Activated T-helper 17 cell treated with anti-CD3 and anti-CD28 coated beads, Interleukin-2, amount 50 U/mL, for 72 hours (primary cell): ENCODE data around the gene PPP1R12C. TPM values are rescaled to one million over a fixed set of nuclear protein-coding genes. Genes with fewer than 3 reads are reported as not detected.
"Not testable (repeated sequence)": the region's sequence is repeated elsewhere in the genome, so short reads cannot be mapped to it uniquely, and the experiment has no call there.

Source experiments
- ATAC-seq: fragments of 150-1000 bp; cut with Tn5 transposase; replicated peaks from 2 replicates; pipeline ENCODE4 v1.10.0; 2021; ENCODE audit warnings: mild to moderate bottlenecking, moderate library complexity
- H3K27ac Mint-ChIP-seq: one replicate; pipeline ENCODE4 v1.8.0; 2022; ENCODE audit warnings: mixed read lengths
- H3K27me3 Mint-ChIP-seq: one replicate; pipeline ENCODE4 v1.8.0; 2022; ENCODE audit warnings: mixed read lengths
- H3K36me3 Mint-ChIP-seq: one replicate; pipeline ENCODE4 v1.8.0; 2022; ENCODE audit warnings: low read depth, mild to moderate bottlenecking, mixed read lengths
- H3K4me1 Mint-ChIP-seq: one replicate; pipeline ENCODE4 v1.8.0; 2022; ENCODE audit warnings: mixed read lengths
- H3K4me3 Mint-ChIP-seq: one replicate; pipeline ENCODE4 v1.8.0; 2022; ENCODE audit warnings: mild to moderate bottlenecking, mixed read lengths
- H3K9me3 Mint-ChIP-seq: one replicate; pipeline ENCODE4 v1.8.0; 2022; ENCODE audit warnings: mixed read lengths
- total RNA-seq, 2 donors: library from RNA; stranded (reverse); gene quantifications; one replicate each; pipeline ENCODE4 v1.2.3, GENCODE V29; 2022

PPP1R12C gene
- total RNA-seq, 2 donors from 2014 or later: 74.5 to 94.8 TPM

DNA sequence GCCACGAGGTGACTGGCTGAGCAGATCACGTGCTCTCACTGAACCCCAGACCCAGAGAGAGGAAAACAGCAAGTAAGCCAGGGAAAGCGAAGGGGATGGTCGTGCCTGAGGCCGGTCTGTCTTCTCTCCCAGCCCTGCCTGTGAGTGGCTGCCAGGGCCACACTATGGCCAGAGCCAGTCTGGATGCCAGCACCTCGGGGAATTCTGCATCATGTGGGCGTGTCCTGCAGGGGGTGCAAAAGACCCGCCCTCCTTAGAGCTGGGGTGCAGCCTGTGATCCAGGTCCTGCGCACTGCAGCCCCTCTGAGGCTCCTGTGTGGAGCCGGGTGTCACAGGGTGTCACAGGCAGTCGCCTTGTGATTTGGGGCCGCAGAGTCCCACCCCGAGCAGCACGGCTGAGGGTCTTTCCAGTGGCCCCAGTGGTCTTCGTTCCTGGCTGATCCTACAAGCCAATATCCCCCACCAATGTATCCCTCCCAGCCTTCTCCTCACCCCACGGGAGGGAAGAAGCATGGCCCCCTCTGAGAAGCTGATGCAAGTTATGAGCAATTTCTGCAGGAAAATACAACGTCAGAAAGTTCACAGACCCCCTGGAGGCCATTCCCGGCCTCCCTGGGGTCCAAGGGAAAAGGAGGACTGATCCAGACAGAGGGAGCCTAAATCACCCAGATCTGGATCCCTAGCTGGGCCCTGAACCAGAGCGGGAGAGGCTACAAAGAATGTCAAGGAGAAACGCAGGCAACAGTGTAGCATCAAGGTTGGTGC, 7.7 kb downstream of the PPP1R12C start:
- H3K27ac Mint-ChIP-seq: no peak overlapping the region
- no peaks in the 10 kb centered on the region for H3K27me3 Mint-ChIP-seq
- peaks cover 5% of the 10 kb centered on the region for H3K4me1 Mint-ChIP-seq
- ATAC-seq: no peak
- peaks cover 54% of the 10 kb centered on the region for H3K36me3 Mint-ChIP-seq
- no peaks in the 10 kb centered on the region for H3K9me3 Mint-ChIP-seq
- no peak overlapping the region for H3K4me3 Mint-ChIP-seq

DNA sequence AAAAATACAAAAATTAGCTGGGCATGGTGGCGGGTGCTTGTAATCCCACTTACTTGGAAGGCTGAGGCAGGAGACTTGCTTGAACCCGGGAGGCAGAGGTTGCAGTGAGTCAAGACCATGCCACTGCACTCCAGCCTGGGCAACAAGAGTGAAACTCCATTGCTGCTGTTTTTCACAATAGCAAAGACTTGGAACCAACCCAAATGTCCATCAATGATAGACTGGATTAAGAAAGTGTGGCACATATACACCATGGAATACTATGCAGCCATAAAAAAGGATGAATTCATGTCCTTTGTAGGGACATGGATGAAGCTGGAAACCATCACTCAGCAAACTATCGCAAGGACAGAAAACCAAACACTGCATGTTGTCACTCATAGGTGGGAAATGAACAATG, 10.2 kb downstream of the PPP1R12C start:
- not testable (repeated sequence) for H3K4me1 Mint-ChIP-seq, ATAC-seq, H3K27ac Mint-ChIP-seq, H3K27me3 Mint-ChIP-seq, H3K4me3 Mint-ChIP-seq, H3K9me3 Mint-ChIP-seq
- peaks cover 68% of the 10 kb centered on the region for H3K36me3 Mint-ChIP-seq

DNA sequence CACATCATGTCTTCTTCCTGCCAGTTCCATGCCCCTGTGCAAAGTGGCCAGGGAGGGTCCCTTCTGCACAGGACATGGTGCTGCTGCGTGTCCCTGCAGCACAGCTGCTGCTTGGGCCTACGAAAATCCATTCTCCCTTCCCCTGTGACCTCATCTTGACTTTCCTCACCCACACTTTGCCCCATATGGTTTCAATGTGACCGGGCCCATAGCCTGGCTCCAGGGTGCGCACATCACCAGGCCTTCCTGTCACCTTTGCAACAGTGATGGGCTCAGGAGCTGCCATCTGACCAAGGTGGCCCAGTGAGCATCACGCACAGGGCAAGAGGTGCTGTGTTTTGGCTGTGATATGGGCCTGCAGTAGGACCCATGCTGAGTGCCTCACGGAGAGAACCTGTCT, 10.8 kb downstream of the PPP1R12C start:
- Mint-ChIP-seq H3K9me3 (no peaks in the 10 kb centered on the region), H3K36me3 (peaks cover 73% of the 10 kb centered on the region), H3K27ac (no peak overlapping the region), H3K4me3 (no peak overlapping the region), H3K4me1 (peaks cover 5% of the 10 kb centered on the region), H3K27me3 (no peaks in the 10 kb centered on the region)
- ATAC-seq: no peak

GRCh38 chr19:55105237-55105636, 12.2 kb downstream of the PPP1R12C start:
- H3K4me1 Mint-ChIP-seq: peaks cover 5% of the 10 kb centered on the region
- peaks cover 67% of the 10 kb centered on the region for H3K36me3 Mint-ChIP-seq
- no peaks in the 10 kb centered on the region for H3K9me3 Mint-ChIP-seq
- H3K4me3 Mint-ChIP-seq: no peak overlapping the region
- ATAC-seq: no peak
- H3K27ac Mint-ChIP-seq: no peak overlapping the region
- no peaks in the 10 kb centered on the region for H3K27me3 Mint-ChIP-seq

DNA sequence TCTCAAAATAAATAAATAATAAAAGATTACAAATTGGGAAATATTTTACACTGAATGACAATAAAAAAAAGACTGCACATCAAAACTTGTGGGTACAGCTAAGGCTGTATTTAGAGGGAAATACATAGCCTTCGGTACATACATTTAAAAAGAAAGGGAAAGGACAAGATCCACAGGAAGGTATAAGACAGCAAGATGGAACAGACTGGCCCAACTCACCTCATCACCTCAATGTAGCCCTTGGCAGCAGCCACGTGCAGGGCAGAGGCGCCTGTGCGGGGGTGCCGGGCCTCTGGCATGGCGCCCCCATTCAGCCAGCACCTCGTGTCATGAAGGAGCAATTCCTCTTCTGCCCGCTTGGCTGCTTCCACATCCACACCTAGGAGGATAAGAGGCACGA, 14.2 kb downstream of the PPP1R12C start:
- ATAC-seq: no peak
- peaks cover 56% of the 10 kb centered on the region for H3K36me3 Mint-ChIP-seq
- H3K4me3 Mint-ChIP-seq: no peak overlapping the region
- H3K4me1 Mint-ChIP-seq: peaks cover 5% of the 10 kb centered on the region
- H3K9me3 Mint-ChIP-seq: no peaks in the 10 kb centered on the region
- no peak overlapping the region for H3K27ac Mint-ChIP-seq
- H3K27me3 Mint-ChIP-seq: no peaks in the 10 kb centered on the region

GRCh38 chr19:55101261-55101660, 16.2 kb downstream of the PPP1R12C start:
- no peaks in the 10 kb centered on the region for H3K27me3 Mint-ChIP-seq
- peaks cover 51% of the 10 kb centered on the region for H3K36me3 Mint-ChIP-seq

GRCh38 chr19:55099557-55100506, 17.6 kb downstream of the PPP1R12C start:
- no peak for ATAC-seq
- no peak overlapping the region for H3K27ac Mint-ChIP-seq
- no peaks in the 10 kb centered on the region for H3K9me3 Mint-ChIP-seq
- H3K4me3 Mint-ChIP-seq: no peak overlapping the region
- no peaks in the 10 kb centered on the region for H3K27me3 Mint-ChIP-seq
- H3K36me3 Mint-ChIP-seq: peaks cover 44% of the 10 kb centered on the region
- H3K4me1 Mint-ChIP-seq: no peaks in the 10 kb centered on the region

More at GRCh38 chr19:55101261-55101660, 16.2 kb downstream of the PPP1R12C start:
- H3K4me1 Mint-ChIP-seq: no peaks in the 10 kb centered on the region
- no peaks in the 10 kb centered on the region for H3K9me3 Mint-ChIP-seq
- no peak for ATAC-seq
- H3K4me3 Mint-ChIP-seq: no peak overlapping the region
- no peak overlapping the region for H3K27ac Mint-ChIP-seq

DNA sequence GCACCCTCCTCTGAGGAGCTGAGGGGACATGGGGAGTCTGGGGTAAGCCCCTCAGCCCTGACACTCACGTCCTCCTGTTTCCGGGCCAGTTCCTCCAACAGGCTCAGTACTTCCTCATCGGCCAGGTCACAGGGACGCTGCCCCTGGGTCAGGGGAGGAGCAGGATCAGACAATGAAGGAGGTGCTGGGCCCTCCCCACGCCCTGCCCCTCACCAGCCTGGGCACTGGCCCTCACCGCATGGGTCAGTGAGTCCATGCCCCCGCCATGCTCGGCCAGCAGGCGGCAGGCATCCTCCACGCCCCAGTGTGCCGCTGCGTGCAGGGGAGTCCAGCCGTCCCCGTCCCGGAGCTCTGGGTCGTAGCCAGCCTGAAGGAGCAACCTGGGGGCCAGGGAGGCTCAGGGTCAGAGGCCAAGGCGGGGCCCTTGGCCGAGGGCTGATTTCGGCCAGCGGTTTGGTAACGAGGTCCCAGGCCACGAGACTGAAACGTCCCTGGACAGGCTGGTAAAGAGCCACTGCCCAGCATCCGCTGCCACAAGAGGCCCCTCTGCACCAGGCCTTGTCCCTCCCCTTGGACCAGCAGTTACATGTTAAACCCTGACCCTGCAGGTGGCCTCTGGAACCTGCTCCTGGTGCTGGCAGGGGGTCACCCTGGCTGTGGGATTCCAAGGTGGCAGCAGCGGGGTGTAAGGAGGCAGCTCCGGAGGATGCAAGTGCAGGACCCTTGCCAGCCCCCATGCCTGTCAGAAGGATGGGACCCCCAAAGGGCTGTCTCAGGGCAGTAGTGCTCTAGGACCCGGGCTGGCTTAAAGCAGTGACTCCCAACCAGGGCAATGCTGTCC, 18.5 kb downstream of the PPP1R12C start:
- Mint-ChIP-seq H3K27me3 (no peaks in the 10 kb centered on the region), H3K4me1 (no peaks in the 10 kb centered on the region), H3K27ac (no peak overlapping the region), H3K9me3 (no peaks in the 10 kb centered on the region), H3K4me3 (no peak overlapping the region), H3K36me3 (peaks cover 49% of the 10 kb centered on the region)
- no peak for ATAC-seq

DNA sequence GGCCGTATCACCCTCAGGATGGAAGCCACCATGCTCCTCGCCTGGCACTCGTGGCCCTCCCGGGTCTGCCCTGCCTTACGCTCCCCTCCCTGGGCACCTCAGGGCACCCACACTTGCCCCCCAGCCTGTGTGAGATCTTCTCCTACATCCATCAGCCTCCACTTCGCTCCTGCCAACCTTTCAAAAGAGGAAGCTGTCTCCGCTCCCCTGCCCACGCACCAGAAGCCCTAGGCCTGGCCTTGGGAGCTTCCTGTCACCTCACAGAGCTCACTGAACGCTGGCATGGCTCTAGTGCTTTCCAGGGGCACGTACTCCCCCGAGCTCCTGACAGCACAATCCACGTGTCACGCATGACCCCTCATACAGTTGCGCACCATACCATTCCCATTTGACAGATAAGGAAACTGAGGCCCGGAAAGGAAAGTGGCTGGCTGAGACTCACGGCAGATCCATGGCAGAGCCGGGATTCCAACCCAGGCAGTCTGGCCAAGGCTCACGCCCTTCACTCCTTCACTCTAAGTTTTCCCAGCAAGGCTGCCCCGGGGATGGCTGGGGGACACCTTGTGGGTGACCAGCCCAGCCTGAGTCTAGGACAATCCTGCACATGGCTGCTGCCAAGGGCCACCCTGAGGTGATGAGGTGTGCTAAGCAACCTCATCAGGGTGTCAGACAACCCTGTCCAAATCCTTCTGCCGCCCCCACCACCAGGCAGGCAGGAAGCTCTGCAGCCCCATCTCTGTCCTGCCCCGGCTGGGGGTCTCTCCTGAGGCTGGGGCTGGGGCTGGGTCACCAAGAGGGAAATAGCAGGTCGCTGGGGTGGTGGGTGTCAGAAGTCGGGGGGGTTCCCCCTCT, 19.3 kb downstream of the PPP1R12C start:
- Mint-ChIP-seq H3K27me3 (no peaks in the 10 kb centered on the region), H3K9me3 (no peaks in the 10 kb centered on the region), H3K36me3 (peaks cover 43% of the 10 kb centered on the region), H3K27ac (no peak overlapping the region), H3K4me1 (no peaks in the 10 kb centered on the region), H3K4me3 (no peak overlapping the region)
- ATAC-seq: no peak

DNA sequence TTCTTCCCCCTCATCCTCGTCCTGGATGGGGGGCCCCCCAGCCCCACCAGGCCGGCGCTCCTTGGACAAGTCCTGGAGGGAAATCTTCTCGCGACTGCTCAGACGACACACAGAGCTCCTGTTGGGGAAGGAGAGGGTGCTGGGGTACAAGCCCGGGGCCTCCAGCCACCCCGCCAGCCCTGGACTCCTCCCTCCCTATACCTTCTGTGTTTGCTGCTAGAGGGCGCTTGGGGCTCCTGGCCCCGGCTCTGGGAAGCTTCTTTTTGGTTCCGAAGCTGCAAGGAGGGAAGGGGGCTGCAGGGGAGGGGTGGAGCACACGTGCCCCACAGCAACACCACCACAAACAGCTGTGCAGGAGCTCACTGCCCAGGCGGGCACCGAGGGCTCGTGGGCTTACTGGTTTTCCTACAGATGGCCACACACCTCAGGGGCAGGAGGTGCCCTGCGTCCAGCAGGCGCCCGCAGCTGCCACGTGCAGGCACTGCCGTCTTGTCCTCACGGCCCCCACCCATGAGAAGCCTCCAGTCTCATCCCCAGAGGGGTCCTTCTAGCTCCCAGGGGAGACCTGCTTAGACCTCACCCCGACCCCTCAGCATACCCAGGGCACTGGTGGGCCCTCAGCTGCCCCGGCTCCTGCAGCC, 21.3 kb downstream of the PPP1R12C start:
- H3K36me3 Mint-ChIP-seq: peaks cover 28% of the 10 kb centered on the region
- no peak for ATAC-seq
- H3K27ac Mint-ChIP-seq: no peak overlapping the region
- no peaks in the 10 kb centered on the region for H3K9me3 Mint-ChIP-seq
- no peaks in the 10 kb centered on the region for H3K27me3 Mint-ChIP-seq
- no peak overlapping the region for H3K4me3 Mint-ChIP-seq
- H3K4me1 Mint-ChIP-seq: no peaks in the 10 kb centered on the region

DNA sequence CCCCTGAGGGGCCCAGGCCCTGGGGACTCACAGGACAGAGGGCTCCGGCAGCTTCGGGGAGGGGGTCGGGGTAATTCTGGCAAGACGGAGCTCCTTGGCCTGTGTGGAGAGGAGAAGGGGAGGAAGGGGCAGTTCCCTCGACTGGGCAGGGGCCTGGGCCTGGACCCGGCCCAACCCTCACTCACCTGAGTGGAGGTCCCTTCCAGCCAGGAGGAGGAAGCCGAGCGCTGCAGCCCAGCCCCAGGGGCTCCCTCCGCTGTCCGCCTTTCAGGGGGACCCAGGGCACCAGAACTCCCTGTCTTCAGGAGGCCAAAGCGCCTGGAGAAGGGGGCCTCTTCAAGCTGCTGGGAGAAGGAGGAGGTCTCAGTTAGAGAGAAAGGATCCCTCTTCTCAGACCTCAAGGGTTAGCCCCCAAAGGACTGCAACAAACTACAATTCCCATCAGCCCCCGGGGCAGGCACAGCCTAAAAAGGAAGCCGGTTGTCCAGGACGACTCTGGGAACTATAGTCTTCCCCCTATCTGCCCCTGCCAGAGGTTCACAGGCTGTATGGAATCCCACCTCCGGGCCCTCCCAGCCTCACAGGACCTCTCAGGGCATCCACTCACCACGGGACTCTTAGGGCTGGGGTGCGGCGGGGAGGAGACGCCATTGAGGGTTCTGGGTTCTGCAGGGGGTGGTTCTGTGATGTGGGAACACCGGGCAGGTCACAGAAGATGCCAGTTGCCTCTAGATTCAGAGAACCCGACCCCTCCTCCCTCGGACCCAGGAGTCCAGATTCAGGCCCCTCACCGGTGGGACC, 22.0 kb downstream of the PPP1R12C start:
- Mint-ChIP-seq H3K36me3 (peaks cover 28% of the 10 kb centered on the region), H3K4me1 (no peaks in the 10 kb centered on the region), H3K4me3 (no peak overlapping the region), H3K9me3 (no peaks in the 10 kb centered on the region), H3K27me3 (no peaks in the 10 kb centered on the region), H3K27ac (no peak overlapping the region)
- ATAC-seq: no peak

- ATAC-seq: no peak
- Mint-ChIP-seq H3K9me3 (no peaks in the 10 kb centered on the region), H3K27ac (no peak overlapping the region)
Observed at GRCh38 chr19:55094456-55095259, 22.8 kb downstream of the PPP1R12C start.

More at GRCh38 chr19:55094456-55095259, 22.8 kb downstream of the PPP1R12C start:
- Mint-ChIP-seq H3K4me1 (no peaks in the 10 kb centered on the region), H3K27me3 (peaks cover 2% of the 10 kb centered on the region), H3K4me3 (no peak overlapping the region), H3K36me3 (peaks cover 28% of the 10 kb centered on the region)
